NCI-H2171 (cell line): ENCODE measurements around the gene TNXB.

ENCODE experiments used
- DNase-seq: peaks from one replicate; lab custom pipeline; 2025; lab: John Stamatoyannopoulos, UW

Gene TNXB, protein sequence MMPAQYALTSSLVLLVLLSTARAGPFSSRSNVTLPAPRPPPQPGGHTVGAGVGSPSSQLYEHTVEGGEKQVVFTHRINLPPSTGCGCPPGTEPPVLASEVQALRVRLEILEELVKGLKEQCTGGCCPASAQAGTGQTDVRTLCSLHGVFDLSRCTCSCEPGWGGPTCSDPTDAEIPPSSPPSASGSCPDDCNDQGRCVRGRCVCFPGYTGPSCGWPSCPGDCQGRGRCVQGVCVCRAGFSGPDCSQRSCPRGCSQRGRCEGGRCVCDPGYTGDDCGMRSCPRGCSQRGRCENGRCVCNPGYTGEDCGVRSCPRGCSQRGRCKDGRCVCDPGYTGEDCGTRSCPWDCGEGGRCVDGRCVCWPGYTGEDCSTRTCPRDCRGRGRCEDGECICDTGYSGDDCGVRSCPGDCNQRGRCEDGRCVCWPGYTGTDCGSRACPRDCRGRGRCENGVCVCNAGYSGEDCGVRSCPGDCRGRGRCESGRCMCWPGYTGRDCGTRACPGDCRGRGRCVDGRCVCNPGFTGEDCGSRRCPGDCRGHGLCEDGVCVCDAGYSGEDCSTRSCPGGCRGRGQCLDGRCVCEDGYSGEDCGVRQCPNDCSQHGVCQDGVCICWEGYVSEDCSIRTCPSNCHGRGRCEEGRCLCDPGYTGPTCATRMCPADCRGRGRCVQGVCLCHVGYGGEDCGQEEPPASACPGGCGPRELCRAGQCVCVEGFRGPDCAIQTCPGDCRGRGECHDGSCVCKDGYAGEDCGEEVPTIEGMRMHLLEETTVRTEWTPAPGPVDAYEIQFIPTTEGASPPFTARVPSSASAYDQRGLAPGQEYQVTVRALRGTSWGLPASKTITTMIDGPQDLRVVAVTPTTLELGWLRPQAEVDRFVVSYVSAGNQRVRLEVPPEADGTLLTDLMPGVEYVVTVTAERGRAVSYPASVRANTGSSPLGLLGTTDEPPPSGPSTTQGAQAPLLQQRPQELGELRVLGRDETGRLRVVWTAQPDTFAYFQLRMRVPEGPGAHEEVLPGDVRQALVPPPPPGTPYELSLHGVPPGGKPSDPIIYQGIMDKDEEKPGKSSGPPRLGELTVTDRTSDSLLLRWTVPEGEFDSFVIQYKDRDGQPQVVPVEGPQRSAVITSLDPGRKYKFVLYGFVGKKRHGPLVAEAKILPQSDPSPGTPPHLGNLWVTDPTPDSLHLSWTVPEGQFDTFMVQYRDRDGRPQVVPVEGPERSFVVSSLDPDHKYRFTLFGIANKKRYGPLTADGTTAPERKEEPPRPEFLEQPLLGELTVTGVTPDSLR (N-terminal part only)

GRCh38 chr6:32109114-32109764 is at the start of gene TNXB:
TNXB (minus strand) TSS chr6:32109338; CDS start chr6:32098198, 11,140 bp downstream.
- no peak for DNase-seq

DNA sequence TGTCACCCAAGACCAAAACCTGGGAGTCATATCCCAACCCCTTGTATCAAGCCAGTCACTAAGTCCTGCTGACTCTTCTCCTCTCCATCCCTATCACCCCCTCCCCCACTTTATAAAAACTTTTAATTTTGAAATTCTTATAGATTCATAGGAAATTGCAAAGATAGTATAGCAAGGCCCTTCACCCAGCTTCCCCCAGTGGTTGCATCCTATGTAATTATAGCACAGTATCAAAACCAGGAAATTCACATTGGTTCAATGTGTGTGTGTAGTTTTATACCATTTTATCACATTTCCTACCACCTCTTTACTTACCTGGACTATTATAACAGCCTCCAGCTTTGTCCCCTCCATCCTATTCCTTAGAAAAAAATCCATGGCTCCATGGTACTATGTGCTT is 48.9 kb upstream of the TNXB start:
- no peak for DNase-seq

GRCh38 chr6:32156891-32157290 is 47.8 kb upstream of the TNXB start:
- DNase-seq = no peak

DNA sequence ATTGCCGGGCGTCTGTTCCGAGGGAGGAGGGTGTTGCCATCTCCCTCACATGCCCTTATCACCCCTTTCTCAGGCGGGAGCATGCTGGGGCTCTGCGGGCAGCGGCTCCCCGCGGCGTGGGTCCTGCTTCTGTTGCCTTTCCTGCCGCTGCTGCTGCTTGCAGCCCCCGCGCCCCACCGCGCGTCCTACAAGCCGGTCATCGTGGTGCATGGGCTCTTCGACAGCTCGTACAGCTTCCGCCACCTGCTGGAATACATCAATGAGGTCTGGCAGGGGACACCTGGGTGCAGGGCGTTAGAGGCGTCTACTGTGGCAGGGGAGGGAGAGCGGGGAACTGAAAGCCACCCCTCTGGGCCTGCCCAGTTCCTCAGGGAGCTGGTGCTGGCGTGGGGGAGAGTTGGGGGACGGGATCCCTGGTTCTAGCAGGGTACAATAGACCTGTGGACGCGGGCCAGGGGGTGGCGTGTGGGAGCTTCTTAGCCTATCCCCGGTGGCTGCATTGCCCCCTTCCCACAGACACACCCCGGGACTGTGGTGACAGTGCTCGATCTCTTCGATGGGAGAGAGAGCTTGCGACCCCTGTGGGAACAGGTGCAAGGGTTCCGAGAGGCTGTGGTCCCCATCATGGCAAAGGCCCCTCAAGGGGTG is 45.5 kb upstream of the TNXB start:
- DNase-seq = peak; percentile 49

DNA sequence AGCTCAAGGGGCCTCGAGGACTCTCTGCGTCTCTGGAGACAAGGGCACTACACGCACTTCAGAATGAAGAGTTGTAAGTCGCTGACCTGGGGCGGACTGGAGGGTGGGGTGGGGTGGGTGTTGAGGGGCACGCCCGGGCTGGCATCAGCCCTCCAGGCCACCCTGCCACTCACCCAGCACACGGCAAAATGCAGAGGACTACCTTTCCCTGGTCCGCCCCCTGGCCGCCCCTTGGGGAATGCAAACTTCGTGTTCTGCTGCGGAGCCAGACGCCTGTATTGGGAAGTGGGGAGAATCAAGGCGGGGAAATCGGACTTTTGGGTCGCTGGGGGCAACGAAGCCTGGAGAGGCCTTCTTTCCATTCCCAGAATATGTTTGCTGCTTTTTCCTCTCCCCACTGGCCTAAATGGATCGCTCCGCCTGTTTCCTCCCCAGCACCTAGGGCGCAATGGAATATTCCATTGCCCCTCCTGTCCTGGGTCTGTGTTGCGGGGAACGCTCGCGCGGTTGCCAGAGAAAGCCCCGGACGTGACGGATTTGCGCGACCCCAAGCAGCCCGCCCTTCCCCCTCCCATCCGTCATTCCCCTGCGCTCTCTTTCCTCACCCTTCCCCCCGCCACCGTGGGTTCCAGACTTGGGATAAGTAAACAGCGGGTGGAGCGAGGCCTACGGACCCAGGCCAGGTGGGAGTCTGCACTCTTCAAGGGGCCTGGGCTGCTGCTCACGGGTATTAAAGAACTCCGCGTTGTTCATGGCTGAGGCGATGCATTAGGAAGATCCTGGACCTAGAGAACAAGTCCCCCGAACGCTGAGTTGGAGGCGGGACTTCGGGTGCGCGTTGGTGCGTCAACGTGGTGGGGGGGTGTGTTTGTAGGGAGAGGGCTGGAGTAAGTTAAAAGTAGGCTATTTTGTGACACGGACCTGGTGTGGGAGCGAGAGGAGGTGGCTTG is 44.7 kb upstream of the TNXB start, which contains the start of gene PPT2:
TSS of gene PPT2 (plus strand) at position 578 of the 950 bp plus-strand sequence. CDS start 454 bp downstream, outside the sequence.
- DNase-seq = peak; percentile 90

GRCh38 chr6:32152769-32153563 is 43.8 kb upstream of the TNXB start:
- no peak for DNase-seq

GRCh38 chr6:32151863-32152768 is 43.0 kb upstream of the TNXB start, which contains the start of gene PRRT1:
PRRT1 (minus strand) TSS chr6:32151939; CDS start chr6:32151827, 112 bp downstream.
- no peak for DNase-seq

GRCh38 chr6:32151181-32151862 is 42.2 kb upstream of the TNXB start:
- DNase-seq = peak; percentile 34

GRCh38 chr6:32149932-32150870 is 41.1 kb upstream of the TNXB start:
- DNase-seq = no peak

GRCh38 chr6:32149092-32149755 is 40.1 kb upstream of the TNXB start:
- no peak for DNase-seq

- no peak for DNase-seq
Measured at GRCh38 chr6:32148289-32149091, 39.4 kb upstream of the TNXB start.

DNA sequence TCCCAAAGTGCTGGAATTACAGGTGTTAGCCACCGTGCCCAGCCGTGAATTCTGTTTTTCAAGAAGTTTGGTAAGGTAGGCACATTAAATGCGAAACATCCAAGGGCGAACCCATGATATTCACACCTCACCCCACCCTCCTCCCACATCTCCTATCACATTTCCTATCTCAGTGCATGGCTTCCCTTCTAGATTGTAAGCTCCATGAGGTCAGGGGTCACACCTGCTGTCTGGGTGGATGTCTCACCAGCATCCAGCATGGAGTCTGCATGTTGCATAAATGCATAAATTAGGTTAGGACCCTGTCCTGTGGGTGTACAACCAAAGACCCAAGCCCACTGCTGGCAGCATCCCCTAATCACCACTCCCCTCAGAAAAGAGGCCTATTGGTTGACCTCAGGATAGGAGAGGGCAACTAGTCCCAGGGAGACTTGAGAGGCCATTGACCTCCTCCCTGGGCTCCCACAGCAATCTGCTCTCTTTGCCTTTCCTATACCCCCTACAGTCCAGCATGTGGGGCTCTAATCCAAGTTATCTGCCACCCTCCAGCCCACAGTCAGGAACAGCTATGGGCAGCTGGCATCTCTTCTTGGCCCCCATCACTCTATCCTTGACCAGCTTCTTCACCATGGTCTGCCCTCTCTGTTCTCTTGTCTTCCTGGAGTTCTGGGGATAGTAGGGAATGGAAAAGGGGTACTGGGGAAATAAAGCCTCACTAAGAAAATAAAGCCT is 38.4 kb upstream of the TNXB start:
- DNase-seq = no peak

- DNase-seq = no peak
Measured at GRCh38 chr6:32146687-32147086, 37.5 kb upstream of the TNXB start.

GRCh38 chr6:32146287-32146686 is 37.1 kb upstream of the TNXB start:
- DNase-seq = no peak
